MCF 10A (cell line): Measurements from ENCODE around the gene TOR1B. TPM values are rescaled to one million over a fixed set of nuclear protein-coding genes. Genes with fewer than 3 reads are reported as not detected.

ENCODE experiments used
- BruUV-seq: library from RNA; stranded (reverse); fragments of 400-500 nt; replicated peaks from 2 replicates; lab custom pipeline; 2021; lab: Mats Ljungman, UMichigan
- CTCF ChIA-PET: fragments of 300-600 bp; sonication (Branson Sonifier 250); formaldehyde crosslinking; extraction: SDS; loops from one replicate; lab custom pipeline; 2021; ENCODE audit warnings: antibody characterized with exemption, inconsistent platforms; lab: Yijun Ruan, JAX
- POLR2A ChIA-PET: fragments of 300-600, 350-650 bp; sonication (Branson Sonifier 250); formaldehyde crosslinking; extraction: SDS; loops from one replicate; lab custom pipeline; 2020; ENCODE audit warnings: antibody characterized with exemption, inconsistent platforms; lab: Yijun Ruan, JAX
- DNase-seq: peaks from one replicate; pipeline ENCODE4 v3.0.0-alpha.2; 2018; ENCODE audit not compliant: unreplicated experiment
- H3K27ac Mint-ChIP-seq: one replicate; pipeline ENCODE4 v1.8.0; 2022; ENCODE audit warnings: mild to moderate bottlenecking, low read depth, mixed read lengths; ENCODE audit not compliant: unreplicated experiment
- H3K27me3 Mint-ChIP-seq: one replicate; pipeline ENCODE4 v1.8.0; 2022; ENCODE audit warnings: mixed read lengths; ENCODE audit not compliant: insufficient read depth, unreplicated experiment
- H3K36me3 Mint-ChIP-seq: one replicate; pipeline ENCODE4 v1.8.0; 2022; ENCODE audit warnings: mild to moderate bottlenecking, moderate library complexity, mixed read lengths; ENCODE audit not compliant: insufficient read depth, unreplicated experiment
- H3K4me1 Mint-ChIP-seq: one replicate; pipeline ENCODE4 v1.8.0; 2022; ENCODE audit warnings: mixed read lengths; ENCODE audit not compliant: insufficient read depth, unreplicated experiment
- H3K4me3 Mint-ChIP-seq: one replicate; pipeline ENCODE4 v1.8.0; 2022; ENCODE audit warnings: mild to moderate bottlenecking, moderate library complexity, mixed read lengths; ENCODE audit not compliant: unreplicated experiment
- H3K9me3 Mint-ChIP-seq: one replicate; pipeline ENCODE4 v1.8.0; 2022; ENCODE audit warnings: mixed read lengths; ENCODE audit not compliant: unreplicated experiment
- CTCF ChIP-seq: fragments of 200-600 bp; IDR thresholded peaks from one replicate; pipeline ENCODE4 v1.8.0; 2022; ENCODE audit warnings: antibody characterized with exemption, mild to moderate bottlenecking; ENCODE audit not compliant: unreplicated experiment
- intact Hi-C: fragments of 100-400 bp; cut with micrococcal nuclease; formaldehyde crosslinking; loops from 2 replicates; pipeline ENCODE4 v1.14.1; 2022
- total RNA-seq: library from RNA; stranded (reverse); gene quantifications from 2 replicates; pipeline ENCODE4 v1.2.3, GENCODE V29; 2022

Gene TOR1B
- total RNA-seq, 1 experiment from 2014 or later, result 14.8 TPM

GRCh38 chr9:129779560-129780190 lies 23.3 kb upstream of the TOR1B start:
- Mint-ChIP-seq H3K4me3 (no peak overlapping the region), H3K4me1 (peaks cover 42% of the 10 kb centered on the region), H3K27ac (no peak overlapping the region), H3K9me3 (no peaks in the 10 kb centered on the region), H3K27me3 (no peaks in the 10 kb centered on the region), H3K36me3 (peaks cover 4% of the 10 kb centered on the region)
- no peak for TF ChIP-seq CTCF
- CTCF ChIA-PET, result interaction anchor here (0.6 to 12.6 kb wide), 4 partner anchors 39 to 155 kb away, joined by 3 to 145 read pairs (median 54); partner anchors contain the start of gene ASB6
- intact Hi-C loops, result no loop called here
- DNase-seq, result no peak
- POLR2A ChIA-PET, result interaction anchor here (0.7 to 9.8 kb wide), 4 partner anchors 27 to 634 kb away, joined by 5 to 293 read pairs (median 52); partner anchors contain the start of gene PTGES
- no TSS peak for BruUV-seq

GRCh38 chr9:129781131-129781530 lies 21.9 kb upstream of the TOR1B start:
- intact Hi-C loops, result no loop called here
- no peak for DNase-seq

GRCh38 chr9:129781981-129782380 lies 21.0 kb upstream of the TOR1B start:
- H3K9me3 Mint-ChIP-seq, result no peaks in the 10 kb centered on the region
- ChIA-PET CTCF (interaction anchor here (0.7 to 12.6 kb wide), 12 partner anchors 9 to 630 kb away, joined by 3 to 145 read pairs (median 4); partner anchors contain the start of gene ASB6), POLR2A (interaction anchor here (1.5 to 6.3 kb wide), 3 partner anchors 31 to 45 kb away, joined by 8 to 35 read pairs (median 16); no protein-coding TSS in a partner anchor)

More at GRCh38 chr9:129781131-129781530, 21.9 kb upstream of the TOR1B start:
- POLR2A ChIA-PET, result interaction anchor here (1.5 to 6.3 kb wide), 3 partner anchors 30 to 44 kb away, joined by 8 to 35 read pairs (median 16); no protein-coding TSS in a partner anchor
- Mint-ChIP-seq H3K27ac (no peak overlapping the region), H3K36me3 (peaks cover 2% of the 10 kb centered on the region), H3K4me3 (no peak overlapping the region), H3K4me1 (peaks cover 35% of the 10 kb centered on the region), H3K9me3 (no peaks in the 10 kb centered on the region), H3K27me3 (no peaks in the 10 kb centered on the region)
- CTCF ChIA-PET, result interaction anchor here (0.8 to 12.6 kb wide), 11 partner anchors 10 to 157 kb away, joined by 3 to 145 read pairs (median 5); partner anchors contain the start of gene ASB6
- no TSS peak for BruUV-seq
- TF ChIP-seq CTCF, result no peak

More at GRCh38 chr9:129781981-129782380, 21.0 kb upstream of the TOR1B start:
- H3K4me1 Mint-ChIP-seq, result peaks cover 27% of the 10 kb centered on the region
- H3K36me3 Mint-ChIP-seq, result no peaks in the 10 kb centered on the region
- H3K27me3 Mint-ChIP-seq, result peaks cover 6% of the 10 kb centered on the region
- no TSS peak for BruUV-seq
- no peak overlapping the region for H3K4me3 Mint-ChIP-seq
- H3K27ac Mint-ChIP-seq, result no peak overlapping the region
- intact Hi-C loops, result loop anchor here (2.0 kb wide), 1 partner anchor 643 kb away; no protein-coding TSS in a partner anchor
- no peak for DNase-seq
- no peak for TF ChIP-seq CTCF
